H1 (cell line): ENCODE measurements around the gene FBLN5.

Source experiments
- CBX8 ChIP-seq: fragments of 300-800, 300-1000 bp; sonication (generic); IDR thresholded peaks from 2 replicates; pipeline ENCODE4 v1.7.1; 2016; ENCODE audit warnings: low read depth, low read length, borderline replicate concordance
- CTCF ChIP-seq, 3 experiments: IDR thresholded peaks; 1 replicate in 2 of 3; 2 replicates in 1 of 3; pipeline versions ENCODE4 v1.5.1 to v1.6.1; 2011; ENCODE audit warnings: low read length in 3 of 3, mild to moderate bottlenecking in 3 of 3, inconsistent platforms in 2 of 3, low read depth in 1 of 3, moderate library complexity in 1 of 3; ENCODE audit not compliant: insufficient read depth in 1 of 3; ENCODE audit errors: control extremely low read depth in 1 of 3
- EGR1 ChIP-seq: IDR thresholded peaks from 2 replicates; pipeline ENCODE4 v1.6.1; 2011; ENCODE audit warnings: low read depth, low read length, borderline replicate concordance
- EP300 ChIP-seq, 2 experiments: IDR thresholded peaks; 1 replicate in 1 of 2; 2 replicates in 1 of 2; pipeline ENCODE4 v1.6.1; 2011 to 2012; ENCODE audit warnings: low read depth in 2 of 2, low read length in 2 of 2, mild to moderate bottlenecking in 2 of 2, borderline replicate concordance in 1 of 2, inconsistent platforms in 1 of 2, moderate library complexity in 1 of 2
- GTF2F1 ChIP-seq: IDR thresholded peaks from 2 replicates; pipeline ENCODE4 v1.6.1; 2012; ENCODE audit warnings: low read depth, low read length, improper control_type of control experiment, borderline replicate concordance
- JUND ChIP-seq: IDR thresholded peaks from 2 replicates; pipeline ENCODE4 v1.6.1; 2011; ENCODE audit warnings: mild to moderate bottlenecking, improper control_type of control experiment, low read length
- MAFK ChIP-seq: IDR thresholded peaks from 2 replicates; pipeline ENCODE4 v1.6.1; 2012; ENCODE audit warnings: low read depth, mild to moderate bottlenecking, improper control_type of control experiment, low read length
- POLR2A ChIP-seq, 2 experiments: IDR thresholded peaks; 1 replicate in 1 of 2; 2 replicates in 1 of 2; pipeline ENCODE4 v1.6.1; 2011; ENCODE audit warnings: low read depth in 2 of 2, low read length in 2 of 2, mild to moderate bottlenecking in 2 of 2; ENCODE audit errors: control extremely low read depth in 1 of 2
- POLR2AphosphoS5 ChIP-seq: IDR thresholded peaks from 2 replicates; pipeline ENCODE4 v1.6.1; 2011; ENCODE audit warnings: low read depth, low read length
- SP2 ChIP-seq: IDR thresholded peaks from 2 replicates; pipeline ENCODE4 v1.6.1; 2012; ENCODE audit warnings: mild to moderate bottlenecking, low read length, inconsistent platforms
- TF ChIP-seq, protein P1 (sequence below): fragments of 300-600 bp; sonication (generic); IDR thresholded peaks from 2 replicates; pipeline ENCODE4 v1.7.1; 2012; ENCODE audit warnings: low read length, moderate library complexity, mild to moderate bottlenecking, inconsistent platforms; ENCODE audit not compliant: insufficient replicate concordance

GRCh38 chr14:91830777-91831176, 116.7 kb downstream of the FBLN5 start:
- TF ChIP-seq CTCF (IDR thresholded peaks at IDR 0.05; ENCODE audit: control extremely low read depth in 1 of 3, insufficient read depth in 1 of 3, low read depth in 1 of 3, low read length in 3 of 3) (no peak), CBX8 (no peak), GTF2F1 (no peak), POLR2A (IDR thresholded peaks at IDR 0.05; ENCODE audit: control extremely low read depth in 1 of 2, low read depth in 2 of 2, low read length in 2 of 2) (no peak), POLR2AphosphoS5 (no peak), JUND (no peak), MAFK (no peak), EP300 (IDR thresholded peaks at IDR 0.05; ENCODE audit: borderline replicate concordance in 1 of 2, low read depth in 2 of 2, low read length in 2 of 2) (no peak), EGR1 (no peak), SP2 (no peak)
- TF ChIP-seq, protein P1, sequence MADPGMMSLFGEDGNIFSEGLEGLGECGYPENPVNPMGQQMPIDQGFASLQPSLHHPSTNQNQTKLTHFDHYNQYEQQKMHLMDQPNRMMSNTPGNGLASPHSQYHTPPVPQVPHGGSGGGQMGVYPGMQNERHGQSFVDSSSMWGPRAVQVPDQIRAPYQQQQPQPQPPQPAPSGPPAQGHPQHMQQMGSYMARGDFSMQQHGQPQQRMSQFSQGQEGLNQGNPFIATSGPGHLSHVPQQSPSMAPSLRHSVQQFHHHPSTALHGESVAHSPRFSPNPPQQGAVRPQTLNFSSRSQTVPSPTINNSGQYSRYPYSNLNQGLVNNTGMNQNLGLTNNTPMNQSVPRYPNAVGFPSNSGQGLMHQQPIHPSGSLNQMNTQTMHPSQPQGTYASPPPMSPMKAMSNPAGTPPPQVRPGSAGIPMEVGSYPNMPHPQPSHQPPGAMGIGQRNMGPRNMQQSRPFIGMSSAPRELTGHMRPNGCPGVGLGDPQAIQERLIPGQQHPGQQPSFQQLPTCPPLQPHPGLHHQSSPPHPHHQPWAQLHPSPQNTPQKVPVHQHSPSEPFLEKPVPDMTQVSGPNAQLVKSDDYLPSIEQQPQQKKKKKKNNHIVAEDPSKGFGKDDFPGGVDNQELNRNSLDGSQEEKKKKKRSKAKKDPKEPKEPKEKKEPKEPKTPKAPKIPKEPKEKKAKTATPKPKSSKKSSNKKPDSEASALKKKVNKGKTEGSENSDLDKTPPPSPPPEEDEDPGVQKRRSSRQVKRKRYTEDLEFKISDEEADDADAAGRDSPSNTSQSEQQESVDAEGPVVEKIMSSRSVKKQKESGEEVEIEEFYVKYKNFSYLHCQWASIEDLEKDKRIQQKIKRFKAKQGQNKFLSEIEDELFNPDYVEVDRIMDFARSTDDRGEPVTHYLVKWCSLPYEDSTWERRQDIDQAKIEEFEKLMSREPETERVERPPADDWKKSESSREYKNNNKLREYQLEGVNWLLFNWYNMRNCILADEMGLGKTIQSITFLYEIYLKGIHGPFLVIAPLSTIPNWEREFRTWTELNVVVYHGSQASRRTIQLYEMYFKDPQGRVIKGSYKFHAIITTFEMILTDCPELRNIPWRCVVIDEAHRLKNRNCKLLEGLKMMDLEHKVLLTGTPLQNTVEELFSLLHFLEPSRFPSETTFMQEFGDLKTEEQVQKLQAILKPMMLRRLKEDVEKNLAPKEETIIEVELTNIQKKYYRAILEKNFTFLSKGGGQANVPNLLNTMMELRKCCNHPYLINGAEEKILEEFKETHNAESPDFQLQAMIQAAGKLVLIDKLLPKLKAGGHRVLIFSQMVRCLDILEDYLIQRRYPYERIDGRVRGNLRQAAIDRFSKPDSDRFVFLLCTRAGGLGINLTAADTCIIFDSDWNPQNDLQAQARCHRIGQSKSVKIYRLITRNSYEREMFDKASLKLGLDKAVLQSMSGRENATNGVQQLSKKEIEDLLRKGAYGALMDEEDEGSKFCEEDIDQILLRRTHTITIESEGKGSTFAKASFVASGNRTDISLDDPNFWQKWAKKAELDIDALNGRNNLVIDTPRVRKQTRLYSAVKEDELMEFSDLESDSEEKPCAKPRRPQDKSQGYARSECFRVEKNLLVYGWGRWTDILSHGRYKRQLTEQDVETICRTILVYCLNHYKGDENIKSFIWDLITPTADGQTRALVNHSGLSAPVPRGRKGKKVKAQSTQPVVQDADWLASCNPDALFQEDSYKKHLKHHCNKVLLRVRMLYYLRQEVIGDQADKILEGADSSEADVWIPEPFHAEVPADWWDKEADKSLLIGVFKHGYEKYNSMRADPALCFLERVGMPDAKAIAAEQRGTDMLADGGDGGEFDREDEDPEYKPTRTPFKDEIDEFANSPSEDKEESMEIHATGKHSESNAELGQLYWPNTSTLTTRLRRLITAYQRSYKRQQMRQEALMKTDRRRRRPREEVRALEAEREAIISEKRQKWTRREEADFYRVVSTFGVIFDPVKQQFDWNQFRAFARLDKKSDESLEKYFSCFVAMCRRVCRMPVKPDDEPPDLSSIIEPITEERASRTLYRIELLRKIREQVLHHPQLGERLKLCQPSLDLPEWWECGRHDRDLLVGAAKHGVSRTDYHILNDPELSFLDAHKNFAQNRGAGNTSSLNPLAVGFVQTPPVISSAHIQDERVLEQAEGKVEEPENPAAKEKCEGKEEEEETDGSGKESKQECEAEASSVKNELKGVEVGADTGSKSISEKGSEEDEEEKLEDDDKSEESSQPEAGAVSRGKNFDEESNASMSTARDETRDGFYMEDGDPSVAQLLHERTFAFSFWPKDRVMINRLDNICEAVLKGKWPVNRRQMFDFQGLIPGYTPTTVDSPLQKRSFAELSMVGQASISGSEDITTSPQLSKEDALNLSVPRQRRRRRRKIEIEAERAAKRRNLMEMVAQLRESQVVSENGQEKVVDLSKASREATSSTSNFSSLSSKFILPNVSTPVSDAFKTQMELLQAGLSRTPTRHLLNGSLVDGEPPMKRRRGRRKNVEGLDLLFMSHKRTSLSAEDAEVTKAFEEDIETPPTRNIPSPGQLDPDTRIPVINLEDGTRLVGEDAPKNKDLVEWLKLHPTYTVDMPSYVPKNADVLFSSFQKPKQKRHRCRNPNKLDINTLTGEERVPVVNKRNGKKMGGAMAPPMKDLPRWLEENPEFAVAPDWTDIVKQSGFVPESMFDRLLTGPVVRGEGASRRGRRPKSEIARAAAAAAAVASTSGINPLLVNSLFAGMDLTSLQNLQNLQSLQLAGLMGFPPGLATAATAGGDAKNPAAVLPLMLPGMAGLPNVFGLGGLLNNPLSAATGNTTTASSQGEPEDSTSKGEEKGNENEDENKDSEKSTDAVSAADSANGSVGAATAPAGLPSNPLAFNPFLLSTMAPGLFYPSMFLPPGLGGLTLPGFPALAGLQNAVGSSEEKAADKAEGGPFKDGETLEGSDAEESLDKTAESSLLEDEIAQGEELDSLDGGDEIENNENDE = no peak
